ENCODE measurements around the gene FGFR2.

GRCh38 chr10:121511460-121511859 is 86.8 kb downstream of the FGFR2 start:
- TF ChIP-seq JUND (IDR thresholded peaks at IDR 0.05) = no peak
- no peak for TF ChIP-seq CTCF (IDR thresholded peaks at IDR 0.05 in 2 of 3, conservative IDR thresholded peaks at IDR 0.05 in 1 of 3; ENCODE audit: borderline replicate concordance in 1 of 3, insufficient read depth in 1 of 3, low read depth in 2 of 3, low read length in 2 of 3)
- TF ChIP-seq SRF (IDR thresholded peaks at IDR 0.05; ENCODE audit: low read depth) = no peak
- no peak for TF ChIP-seq EZH2 (IDR thresholded peaks at IDR 0.05)
- TF ChIP-seq ZFX (IDR thresholded peaks at IDR 0.05) = no peak
- TF ChIP-seq EZH2phosphoT487 (IDR thresholded peaks at IDR 0.05; ENCODE audit: borderline replicate concordance) = no peak
- no peak for TF ChIP-seq REST (IDR thresholded peaks at IDR 0.05; ENCODE audit: low read depth)
- no peak for TF ChIP-seq POLR2AphosphoS5 (IDR thresholded peaks at IDR 0.05; ENCODE audit: low read depth, low read length)
- no peak for TF ChIP-seq POLR2A (IDR thresholded peaks at IDR 0.05; ENCODE audit: borderline replicate concordance, extremely low read depth, insufficient read depth, insufficient read length)
- no peak for TF ChIP-seq SP1 (IDR thresholded peaks at IDR 0.05; ENCODE audit: low read depth)
- TF ChIP-seq EGR1 (IDR thresholded peaks at IDR 0.05; ENCODE audit: low read depth) = no peak
